GM19468 (cell line): ENCODE results near the gene CIB2.
"Not testable (repeated sequence)": the region's sequence is repeated elsewhere in the genome, so short reads cannot be mapped to it uniquely, and the experiment has no call there.

Source experiments
- ATAC-seq: cut with Tn5 transposase; IDR thresholded peaks from one replicate; pipeline ENCODE4 v1.9.1; 2021; ENCODE audit warnings: mild to moderate bottlenecking, moderate library complexity, moderate number of reproducible peaks; ENCODE audit not compliant: unreplicated experiment; ENCODE audit errors: extremely low read depth

The CIB2 gene

GRCh38 chr15:78131295-78132061, at the start of gene CIB2:
Gene CIB2, minus strand, starts transcription at chr15:78131445. Its CDS starts 230 bp downstream, at chr15:78131215.
- no peak for ATAC-seq

GRCh38 chr15:78179906-78180305, 48.7 kb upstream of the CIB2 start:
- no peak for ATAC-seq

GRCh38 chr15:78179286-78179840, 48.1 kb upstream of the CIB2 start:
- ATAC-seq, result no peak

GRCh38 chr15:78178064-78178463, 46.8 kb upstream of the CIB2 start:
- no peak for ATAC-seq

DNA sequence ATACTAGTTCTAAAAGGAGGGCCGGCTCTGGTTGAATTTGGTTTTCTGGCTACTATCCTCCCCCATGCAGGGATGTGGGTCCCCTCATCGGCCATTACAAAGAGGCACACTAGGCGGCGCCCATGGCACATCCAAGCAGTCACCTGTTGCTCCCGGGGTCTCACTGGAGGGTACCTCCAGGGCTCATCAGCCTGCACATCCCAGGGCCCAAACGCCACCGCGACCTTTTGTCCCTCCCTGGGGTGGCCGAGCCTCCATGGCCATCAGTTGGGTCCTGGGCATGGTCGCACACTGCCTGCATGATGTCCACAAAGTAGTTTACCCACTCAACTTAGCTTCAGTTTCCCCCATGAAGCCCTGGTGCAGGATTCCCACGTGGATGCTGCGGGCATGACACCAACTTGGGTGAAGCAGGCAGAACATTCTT, 46.2 kb upstream of the CIB2 start:
- ATAC-seq, result no peak

GRCh38 chr15:78175330-78175729, 44.1 kb upstream of the CIB2 start:
- ATAC-seq, result no peak

- no peak for ATAC-seq
These were observed 43.2 kb upstream of the CIB2 start for GRCh38 chr15:78174401-78174800.

DNA sequence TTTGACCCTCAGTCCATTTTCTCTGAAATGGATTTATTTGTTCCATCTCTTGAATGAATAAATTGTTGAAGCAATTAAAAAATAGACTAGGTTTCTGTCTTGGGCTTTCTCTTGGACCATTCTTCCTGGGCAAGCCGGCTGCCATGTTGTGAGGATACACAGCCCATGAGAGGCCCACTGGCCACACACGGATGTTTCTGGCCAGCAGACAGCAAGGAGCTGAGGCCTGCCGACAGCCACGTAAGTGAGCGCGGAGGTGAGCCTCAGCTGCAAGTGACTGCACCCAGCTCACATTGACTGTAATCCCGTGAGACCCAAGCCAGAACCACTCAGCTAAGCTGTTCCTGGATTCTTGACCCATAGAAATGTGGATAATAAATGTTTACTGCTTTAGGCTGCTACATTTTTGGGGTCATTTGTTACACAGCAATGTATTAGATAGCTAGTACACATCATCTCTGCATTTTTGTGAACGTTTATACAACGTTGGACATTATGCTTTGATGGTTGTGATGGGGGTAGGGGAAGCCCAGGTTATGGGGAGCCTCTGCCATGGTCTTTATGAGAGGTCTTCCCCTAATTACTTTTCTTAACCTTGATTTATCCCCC, 40.7 kb upstream of the CIB2 start:
- ATAC-seq, result no peak

DNA sequence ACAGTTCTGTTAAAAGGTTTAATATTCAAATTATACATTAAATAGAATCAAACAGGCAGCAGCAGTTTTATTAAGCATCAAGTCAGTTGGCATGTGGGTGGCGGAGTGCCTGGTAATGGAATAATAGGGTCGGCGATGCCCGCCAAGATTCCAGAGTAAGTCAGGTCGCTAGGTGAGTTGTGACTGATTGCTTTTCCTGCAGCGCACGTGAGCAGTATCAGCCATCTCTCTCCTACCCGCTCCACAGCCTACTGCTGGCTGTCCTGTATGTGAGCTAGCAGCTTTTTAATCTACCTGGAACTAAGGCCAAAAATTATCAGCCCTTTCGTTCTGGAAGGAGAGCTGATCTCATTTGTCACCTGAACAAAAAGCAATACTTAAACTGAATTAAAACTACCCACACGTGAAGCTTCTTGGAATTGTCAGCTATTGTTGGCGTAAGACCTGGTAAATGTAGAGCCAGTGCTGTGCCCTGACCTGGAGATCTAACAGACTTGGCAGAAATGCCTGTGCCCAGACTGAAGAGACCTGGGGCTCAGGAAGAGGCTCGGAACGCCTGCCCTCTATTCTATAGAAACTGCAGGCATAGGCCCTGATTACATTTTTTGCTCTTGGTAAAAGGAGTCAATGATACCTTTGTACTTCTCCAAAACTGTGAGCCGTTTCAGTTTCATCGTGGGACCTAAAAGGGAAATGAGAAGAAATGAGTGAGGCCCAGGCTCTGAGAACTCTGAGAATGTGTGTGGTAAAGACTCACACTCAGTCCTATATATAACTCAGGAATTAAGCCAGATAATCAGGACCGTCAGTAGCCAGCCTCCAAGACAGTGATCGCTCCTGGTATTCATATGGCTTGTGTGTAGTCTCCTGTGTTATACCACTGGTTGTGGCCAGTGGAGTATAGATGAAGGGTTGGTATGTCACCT, 39.9 kb upstream of the CIB2 start:
- no peak for ATAC-seq

DNA sequence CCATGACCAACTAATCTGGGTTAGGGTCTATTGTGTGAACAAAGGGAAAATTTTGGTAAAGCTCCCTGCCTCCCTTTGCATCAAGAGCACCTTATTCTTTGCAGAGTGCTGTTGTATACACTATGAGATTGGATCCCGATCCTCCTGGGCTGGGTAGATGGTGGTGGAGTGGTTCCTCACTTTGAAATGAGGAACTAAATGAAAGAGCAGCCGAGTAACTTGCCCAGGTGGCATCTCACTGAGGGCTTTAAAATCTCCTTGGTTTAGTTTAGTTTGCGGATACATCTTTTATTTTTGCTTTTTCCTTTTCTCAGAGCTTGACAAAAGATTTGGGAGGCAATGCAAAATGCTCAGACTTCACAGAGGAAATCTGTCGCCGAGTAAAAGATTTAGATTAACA, 37.4 kb upstream of the CIB2 start:
- ATAC-seq, result no peak

- peak; percentile 57 for ATAC-seq
These were observed 36.1 kb upstream of the CIB2 start for GRCh38 chr15:78167227-78167888.

DNA sequence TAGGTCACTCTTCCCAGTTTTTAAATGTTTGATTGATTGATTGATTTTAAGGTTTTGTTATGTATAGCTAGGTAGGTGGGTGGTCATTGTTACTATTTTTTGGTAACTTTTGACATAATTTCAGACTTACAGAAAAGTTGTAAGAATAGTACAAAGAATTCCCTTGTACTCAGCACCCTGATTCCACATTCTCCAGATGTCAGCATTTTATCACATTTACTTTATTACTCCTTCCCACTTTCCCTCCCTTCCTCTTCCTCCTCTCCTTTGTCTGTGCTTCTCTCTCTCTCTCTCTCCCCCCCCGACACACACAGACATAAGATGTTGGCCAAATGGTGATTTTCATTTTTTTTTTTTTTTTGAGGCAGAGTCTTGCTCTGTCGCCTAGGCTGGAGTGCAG, 32.8 kb upstream of the CIB2 start:
- no peak for ATAC-seq

GRCh38 chr15:78162038-78162437, 30.8 kb upstream of the CIB2 start:
- no peak for ATAC-seq

GRCh38 chr15:78159395-78159794, 28.1 kb upstream of the CIB2 start:
- ATAC-seq, result no peak

DNA sequence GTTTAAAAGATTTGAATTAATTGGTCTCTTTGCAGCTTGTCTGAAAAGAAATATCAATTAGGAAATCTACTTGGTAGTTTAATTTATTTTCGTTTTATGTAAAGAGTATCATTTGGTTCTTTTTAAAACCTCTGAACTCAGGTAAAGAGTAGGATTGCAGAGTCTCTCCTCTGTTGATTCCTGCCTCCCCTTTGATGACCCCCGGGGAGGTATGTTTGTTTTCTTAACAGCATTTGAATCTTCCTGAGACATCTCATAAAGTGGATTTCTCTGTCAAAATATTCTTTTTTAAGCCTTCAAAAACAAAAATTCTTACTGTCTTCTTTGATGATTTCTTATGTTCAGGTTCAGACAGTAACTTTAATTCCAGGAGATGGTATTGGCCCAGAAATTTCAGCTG, 26.0 kb upstream of the CIB2 start:
- ATAC-seq, result no peak

DNA sequence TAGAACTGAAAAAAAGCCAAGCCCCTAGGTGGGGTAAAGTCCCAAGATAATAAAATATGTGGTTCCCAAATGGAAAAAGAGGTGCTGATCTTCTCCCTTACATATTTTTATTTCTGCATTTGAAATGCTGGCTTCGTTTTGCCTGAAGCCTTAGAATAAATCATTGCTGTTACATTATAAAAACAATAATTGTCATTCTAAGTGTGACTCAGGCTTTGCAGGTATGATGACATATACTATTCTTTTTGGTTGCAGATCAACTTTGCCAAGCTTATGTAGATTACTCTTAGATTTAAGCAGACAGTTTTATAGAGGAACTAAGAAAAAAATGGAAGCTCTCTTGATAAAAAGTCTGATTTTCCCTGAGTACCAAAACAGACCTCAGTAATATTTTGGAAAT, 25.4 kb upstream of the CIB2 start:
- ATAC-seq, result no peak

GRCh38 chr15:78155355-78155939, 24.2 kb upstream of the CIB2 start:
- ATAC-seq, result no peak

- ATAC-seq, result no peak
These were observed 23.7 kb upstream of the CIB2 start for GRCh38 chr15:78154955-78155354.

- ATAC-seq, result not testable (repeated sequence)
These were observed 19.8 kb upstream of the CIB2 start for GRCh38 chr15:78151075-78151474.
